NB4 (cell line): Measurements from ENCODE around the gene EFNA3.

Experiments used
- MYC ChIP-seq: IDR thresholded peaks from 2 replicates; pipeline ENCODE4 v1.6.1; 2011; ENCODE audit warnings: low read depth, low read length
- POLR2A ChIP-seq: IDR thresholded peaks from 2 replicates; pipeline ENCODE4 v1.6.1; 2011; ENCODE audit warnings: mild to moderate bottlenecking; ENCODE audit not compliant: insufficient read length; ENCODE audit errors: extremely low read depth
- TF ChIP-seq, protein P1 (sequence below): IDR thresholded peaks from one replicate; pipeline ENCODE4 v1.5.1; 2012; ENCODE audit warnings: low read depth, low read length
- TF ChIP-seq, protein P2 (sequence below): IDR thresholded peaks from 2 replicates; pipeline ENCODE4 v1.6.1; 2011; ENCODE audit warnings: low read depth, low read length

DNA sequence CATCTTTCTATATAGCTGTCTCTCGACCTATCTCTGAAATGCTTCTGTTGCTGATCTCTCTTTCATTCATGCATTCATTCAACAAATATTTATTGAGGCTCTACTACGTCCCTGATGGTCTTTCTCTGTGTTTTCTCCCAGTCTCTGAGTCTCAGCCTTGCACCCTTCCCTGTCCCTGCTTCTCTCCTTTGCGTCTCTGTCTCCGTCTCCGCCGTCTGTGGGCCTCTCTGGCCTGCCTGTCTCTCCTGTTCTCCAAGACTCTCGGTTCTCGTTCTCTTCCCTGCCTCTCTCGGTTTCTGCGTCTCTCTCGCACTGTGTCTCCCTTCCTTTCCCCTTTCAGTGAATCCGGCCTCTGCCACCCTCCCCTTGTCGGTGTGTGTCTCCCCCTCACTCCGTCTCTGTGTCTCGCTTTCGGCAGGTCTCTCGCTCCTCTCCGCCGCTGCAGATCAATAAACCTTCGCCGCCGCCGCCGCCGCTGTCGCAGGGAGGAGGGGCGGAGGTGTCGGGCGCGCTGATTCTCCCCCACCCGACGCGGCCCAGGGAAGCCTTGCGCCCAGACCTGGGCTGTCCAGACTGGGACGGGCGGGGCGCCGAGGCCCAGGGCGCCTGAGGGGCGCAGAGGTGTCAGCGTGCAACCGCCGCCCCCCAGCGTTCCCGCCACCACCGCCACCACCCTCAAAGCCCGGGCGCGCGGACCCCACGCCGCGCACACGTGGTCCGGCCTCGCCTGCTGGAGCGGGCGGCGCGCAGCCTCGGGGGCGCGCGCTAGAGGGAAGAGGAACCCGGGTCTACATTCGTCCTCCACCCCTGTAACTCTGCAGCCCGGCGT lies 3.0 kb downstream of the EFNA3 start:
- TF ChIP-seq, protein P1, sequence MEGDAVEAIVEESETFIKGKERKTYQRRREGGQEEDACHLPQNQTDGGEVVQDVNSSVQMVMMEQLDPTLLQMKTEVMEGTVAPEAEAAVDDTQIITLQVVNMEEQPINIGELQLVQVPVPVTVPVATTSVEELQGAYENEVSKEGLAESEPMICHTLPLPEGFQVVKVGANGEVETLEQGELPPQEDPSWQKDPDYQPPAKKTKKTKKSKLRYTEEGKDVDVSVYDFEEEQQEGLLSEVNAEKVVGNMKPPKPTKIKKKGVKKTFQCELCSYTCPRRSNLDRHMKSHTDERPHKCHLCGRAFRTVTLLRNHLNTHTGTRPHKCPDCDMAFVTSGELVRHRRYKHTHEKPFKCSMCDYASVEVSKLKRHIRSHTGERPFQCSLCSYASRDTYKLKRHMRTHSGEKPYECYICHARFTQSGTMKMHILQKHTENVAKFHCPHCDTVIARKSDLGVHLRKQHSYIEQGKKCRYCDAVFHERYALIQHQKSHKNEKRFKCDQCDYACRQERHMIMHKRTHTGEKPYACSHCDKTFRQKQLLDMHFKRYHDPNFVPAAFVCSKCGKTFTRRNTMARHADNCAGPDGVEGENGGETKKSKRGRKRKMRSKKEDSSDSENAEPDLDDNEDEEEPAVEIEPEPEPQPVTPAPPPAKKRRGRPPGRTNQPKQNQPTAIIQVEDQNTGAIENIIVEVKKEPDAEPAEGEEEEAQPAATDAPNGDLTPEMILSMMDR = no peak
- TF ChIP-seq POLR2A = no peak
- no peak for TF ChIP-seq MYC
- TF ChIP-seq, protein P2, sequence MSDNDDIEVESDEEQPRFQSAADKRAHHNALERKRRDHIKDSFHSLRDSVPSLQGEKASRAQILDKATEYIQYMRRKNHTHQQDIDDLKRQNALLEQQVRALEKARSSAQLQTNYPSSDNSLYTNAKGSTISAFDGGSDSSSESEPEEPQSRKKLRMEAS = no peak
